Measurements from ENCODE around the gene EHMT1. TPM values are rescaled to one million over a fixed set of nuclear protein-coding genes. Genes with fewer than 3 reads are reported as not detected.

The EHMT1 gene
- total RNA-seq, 2 donors from 2014 or later: 137 to 139 TPM

DNA sequence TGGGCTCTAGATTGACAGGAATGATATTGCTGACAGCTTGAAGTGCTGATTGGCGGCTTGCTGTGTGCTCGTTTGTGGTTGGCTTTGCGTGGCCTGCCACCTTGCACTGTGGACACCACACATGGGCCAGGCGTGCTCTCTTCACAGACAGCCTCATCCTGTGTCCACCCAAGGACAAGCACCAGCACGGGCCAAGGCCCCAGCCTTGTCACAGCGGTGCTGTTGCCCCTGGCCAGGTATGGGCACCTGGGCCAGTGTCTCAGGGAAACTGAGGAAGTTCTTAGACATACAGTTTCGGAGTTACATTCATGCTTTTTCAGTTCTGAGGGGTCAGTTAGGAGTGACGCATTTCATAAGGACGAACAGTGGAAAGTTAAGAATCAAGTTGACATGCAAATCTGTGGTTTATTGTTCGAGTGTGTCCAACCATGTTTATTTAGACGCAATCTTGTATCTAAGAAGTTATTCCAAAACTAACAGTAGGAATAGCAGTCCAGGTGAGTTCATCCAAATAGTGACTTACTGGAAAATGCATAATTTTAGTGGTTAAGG, 125.9 kb downstream of the EHMT1 start:
- 92% methylated on average over 7 to 11 of the region's 11 CpGs for WGBS, 2 experiments (ENCODE audit: insufficient coverage in 1 of 2, insufficient read length in 1 of 2)
- H3K36me3 ChIP-seq (ENCODE audit: control insufficient read depth, insufficient read depth, low read length): peaks cover 49% of the 10 kb centered on the region
- H3K27ac ChIP-seq (ENCODE audit: low read depth, low read length): no peak overlapping the region
- H3K4me3 Mint-ChIP-seq: no peak overlapping the region
- H3K4me1 ChIP-seq (ENCODE audit: control insufficient read depth, insufficient read depth, low read length): peaks cover 3% of the 10 kb centered on the region
- peaks cover 58% of the 10 kb centered on the region for H3K36me3 Mint-ChIP-seq (ENCODE audit: low read depth)
- TF ChIP-seq, protein P1, sequence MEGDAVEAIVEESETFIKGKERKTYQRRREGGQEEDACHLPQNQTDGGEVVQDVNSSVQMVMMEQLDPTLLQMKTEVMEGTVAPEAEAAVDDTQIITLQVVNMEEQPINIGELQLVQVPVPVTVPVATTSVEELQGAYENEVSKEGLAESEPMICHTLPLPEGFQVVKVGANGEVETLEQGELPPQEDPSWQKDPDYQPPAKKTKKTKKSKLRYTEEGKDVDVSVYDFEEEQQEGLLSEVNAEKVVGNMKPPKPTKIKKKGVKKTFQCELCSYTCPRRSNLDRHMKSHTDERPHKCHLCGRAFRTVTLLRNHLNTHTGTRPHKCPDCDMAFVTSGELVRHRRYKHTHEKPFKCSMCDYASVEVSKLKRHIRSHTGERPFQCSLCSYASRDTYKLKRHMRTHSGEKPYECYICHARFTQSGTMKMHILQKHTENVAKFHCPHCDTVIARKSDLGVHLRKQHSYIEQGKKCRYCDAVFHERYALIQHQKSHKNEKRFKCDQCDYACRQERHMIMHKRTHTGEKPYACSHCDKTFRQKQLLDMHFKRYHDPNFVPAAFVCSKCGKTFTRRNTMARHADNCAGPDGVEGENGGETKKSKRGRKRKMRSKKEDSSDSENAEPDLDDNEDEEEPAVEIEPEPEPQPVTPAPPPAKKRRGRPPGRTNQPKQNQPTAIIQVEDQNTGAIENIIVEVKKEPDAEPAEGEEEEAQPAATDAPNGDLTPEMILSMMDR (conservative IDR thresholded peaks at IDR 0.05): no peak
- H3K27ac Mint-ChIP-seq: no peak overlapping the region
- H3K27me3 ChIP-seq (ENCODE audit: control insufficient read depth, insufficient read depth, low read length, poor library complexity, severe bottlenecking): no peaks in the 10 kb centered on the region
- H3K9me3 ChIP-seq (ENCODE audit: control insufficient read depth, low read length): no peaks in the 10 kb centered on the region
- no peaks in the 10 kb centered on the region for H3K9me3 Mint-ChIP-seq
- no peak overlapping the region for H3K4me3 ChIP-seq (ENCODE audit: low read length)
- no peak overlapping the region for H3K9ac ChIP-seq (ENCODE audit: extremely low read depth, low read length, poor library complexity, severe bottlenecking)
- no peaks in the 10 kb centered on the region for H3K27me3 Mint-ChIP-seq (ENCODE audit: insufficient read depth)
- peaks cover 15% of the 10 kb centered on the region for H3K4me1 Mint-ChIP-seq
- DNase-seq: peak; percentile 37

DNA sequence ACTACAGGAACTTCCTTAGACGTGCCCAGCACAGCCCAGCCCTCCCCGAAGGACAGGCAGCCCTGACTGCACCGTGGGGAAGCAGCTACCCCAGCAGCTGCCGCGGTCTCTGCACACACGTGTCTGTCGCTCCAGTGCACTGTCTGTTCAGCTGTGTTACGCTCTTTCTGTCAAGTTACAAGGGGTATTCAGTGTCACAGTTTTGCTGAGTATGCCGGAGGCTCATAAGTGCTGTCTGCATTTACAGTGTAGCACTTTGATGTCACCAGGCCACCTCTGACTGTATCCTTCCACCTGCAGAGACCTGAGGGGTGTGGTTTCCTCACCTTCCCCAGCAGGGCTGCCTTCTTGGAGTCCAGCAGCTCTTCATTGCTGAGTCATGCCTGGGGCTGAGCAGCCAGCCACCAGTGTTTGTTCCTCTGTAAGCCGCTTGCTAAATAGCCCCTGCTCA, 126.8 kb downstream of the EHMT1 start:
- Histone ChIP-seq H3K4me3 (ENCODE audit: low read length) (no peak overlapping the region), H3K4me1 (ENCODE audit: control insufficient read depth, insufficient read depth, low read length) (peaks cover 3% of the 10 kb centered on the region), H3K9ac (ENCODE audit: extremely low read depth, low read length, poor library complexity, severe bottlenecking) (no peak overlapping the region), H3K36me3 (ENCODE audit: control insufficient read depth, insufficient read depth, low read length) (peaks cover 44% of the 10 kb centered on the region), H3K9me3 (ENCODE audit: control insufficient read depth, low read length) (no peaks in the 10 kb centered on the region), H3K27me3 (ENCODE audit: control insufficient read depth, insufficient read depth, low read length, poor library complexity, severe bottlenecking) (no peaks in the 10 kb centered on the region), H3K27ac (ENCODE audit: low read depth, low read length) (peak overlapping the region; percentile 21)
- Mint-ChIP-seq H3K9me3 (no peaks in the 10 kb centered on the region), H3K4me3 (no peak overlapping the region), H3K27ac (peak overlapping the region; percentile 90), H3K27me3 (ENCODE audit: insufficient read depth) (no peaks in the 10 kb centered on the region), H3K4me1 (peaks cover 8% of the 10 kb centered on the region), H3K36me3 (ENCODE audit: low read depth) (peaks cover 52% of the 10 kb centered on the region)
- 81 to 83% methylated on average over 6 to 10 of the region's 10 CpGs for WGBS, 2 experiments (ENCODE audit: insufficient coverage in 1 of 2, insufficient read length in 1 of 2)
- DNase-seq: peak; percentile 72
- TF ChIP-seq, protein P1 (conservative IDR thresholded peaks at IDR 0.05): no peak

DNA sequence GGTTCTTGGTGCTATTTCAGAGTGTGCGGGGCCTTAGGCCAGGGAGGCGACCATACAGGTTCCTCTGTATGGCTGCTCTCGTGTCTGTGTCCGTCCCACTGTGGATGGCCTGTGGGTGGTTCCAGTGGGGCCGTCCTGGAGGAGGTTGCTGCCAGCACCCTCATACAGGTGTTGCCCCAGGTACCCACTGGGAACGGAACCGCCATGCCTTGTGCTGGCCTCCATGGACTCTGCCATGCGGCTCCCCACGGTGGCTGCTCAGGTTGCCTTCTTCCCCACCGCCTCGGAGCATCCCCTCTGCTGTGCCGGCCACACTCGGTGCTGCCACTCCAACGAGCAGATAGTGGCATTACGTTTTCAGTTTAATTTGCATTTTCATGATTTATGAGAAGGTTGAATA, 129.5 kb downstream of the EHMT1 start:
- no peak overlapping the region for H3K27ac ChIP-seq (ENCODE audit: low read depth, low read length)
- DNase-seq: peak; percentile 44
- no peaks in the 10 kb centered on the region for H3K27me3 ChIP-seq (ENCODE audit: control insufficient read depth, insufficient read depth, low read length, poor library complexity, severe bottlenecking)
- Mint-ChIP-seq H3K27me3 (ENCODE audit: insufficient read depth) (no peaks in the 10 kb centered on the region), H3K4me1 (peaks cover 6% of the 10 kb centered on the region), H3K36me3 (ENCODE audit: low read depth) (peaks cover 64% of the 10 kb centered on the region), H3K9me3 (no peaks in the 10 kb centered on the region), H3K4me3 (no peak overlapping the region), H3K27ac (no peak overlapping the region)
- H3K4me1 ChIP-seq (ENCODE audit: control insufficient read depth, insufficient read depth, low read length): peaks cover 3% of the 10 kb centered on the region
- H3K9ac ChIP-seq (ENCODE audit: extremely low read depth, low read length, poor library complexity, severe bottlenecking): no peak overlapping the region
- 94 to 97% methylated on average over 6 to 15 of the region's 15 CpGs for WGBS, 2 experiments (ENCODE audit: insufficient coverage in 1 of 2, insufficient read length in 1 of 2)
- TF ChIP-seq, protein P1 (conservative IDR thresholded peaks at IDR 0.05): no peak
- no peaks in the 10 kb centered on the region for H3K9me3 ChIP-seq (ENCODE audit: control insufficient read depth, low read length)
- no peak overlapping the region for H3K4me3 ChIP-seq (ENCODE audit: low read length)
- H3K36me3 ChIP-seq (ENCODE audit: control insufficient read depth, insufficient read depth, low read length): peaks cover 62% of the 10 kb centered on the region
